ENCODE results near the gene PCDHGB2.
"Not testable (repeated sequence)": the region's sequence is repeated elsewhere in the genome, so short reads cannot be mapped to it uniquely, and the experiment has no call there.

Gene PCDHGB2

GRCh38 chr5:141359790-141360426 lies at the start of gene PCDHGB2:
TSS of gene PCDHGB2 (plus strand) at chr5:141359994. CDS start at chr5:141360136, 142 bp downstream.
- no peak for DNase-seq

- no peak for DNase-seq
Measured at GRCh38 chr5:141313711-141314110, 46.1 kb upstream of the PCDHGB2 start.

- not testable (repeated sequence) for DNase-seq
Measured at GRCh38 chr5:141316963-141317362, 42.8 kb upstream of the PCDHGB2 start.

DNA sequence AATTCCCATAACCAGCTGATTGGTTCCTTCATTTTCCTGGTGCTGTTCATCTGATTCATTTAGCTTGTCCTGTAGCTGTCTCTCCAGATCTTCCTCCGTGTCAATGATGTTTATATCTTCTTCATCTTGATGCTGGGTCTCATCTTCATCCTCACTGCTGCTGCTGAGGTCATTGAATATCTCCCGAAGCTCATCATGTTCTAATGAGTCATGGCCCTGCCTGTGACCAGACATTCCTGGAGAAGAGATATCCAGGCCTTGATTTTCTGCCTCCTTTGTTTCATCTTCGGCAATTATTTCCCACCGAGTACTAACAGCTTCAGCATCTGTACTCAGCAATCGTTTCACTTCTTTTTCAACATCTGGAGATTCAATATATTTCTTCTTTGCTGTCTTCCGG lies 40.6 kb upstream of the PCDHGB2 start:
- no peak for DNase-seq

- DNase-seq = no peak
Measured at GRCh38 chr5:141319699-141320098, 40.1 kb upstream of the PCDHGB2 start.

GRCh38 chr5:141320225-141321169 lies 39.3 kb upstream of the PCDHGB2 start, which contains the start of gene TAF7:
TSS of gene TAF7 (minus strand) at chr5:141320784. CDS start at chr5:141320044, 740 bp downstream.
- peak in 54 of 56 donors; percentile 48 to 92 (median 80) for DNase-seq

DNA sequence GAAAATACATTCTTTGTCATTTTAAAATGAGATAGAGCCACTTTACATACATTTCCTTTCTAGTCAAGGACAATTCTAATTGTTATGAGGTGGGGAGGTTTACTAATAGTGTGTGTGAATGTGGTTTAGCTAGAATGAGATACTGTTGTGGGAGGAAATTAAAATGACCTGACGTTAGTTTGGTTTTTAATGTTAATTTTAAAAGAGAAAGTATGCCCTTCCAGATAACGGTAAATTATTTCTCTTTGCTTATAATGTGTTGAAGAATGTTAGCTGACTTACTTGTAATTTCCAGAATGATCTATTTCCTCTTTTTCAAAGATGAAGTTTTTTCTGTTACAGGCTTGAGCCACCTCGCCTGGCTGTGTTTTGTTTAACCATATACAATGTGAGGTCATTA lies 37.5 kb upstream of the PCDHGB2 start:
- DNase-seq = no peak

GRCh38 chr5:141326088-141326854 lies 33.5 kb upstream of the PCDHGB2 start:
- peak in 49 of 56 donors; percentile 4 to 78 (median 37) for DNase-seq

- DNase-seq = no peak
Measured at GRCh38 chr5:141328231-141328630, 31.6 kb upstream of the PCDHGB2 start.

DNA sequence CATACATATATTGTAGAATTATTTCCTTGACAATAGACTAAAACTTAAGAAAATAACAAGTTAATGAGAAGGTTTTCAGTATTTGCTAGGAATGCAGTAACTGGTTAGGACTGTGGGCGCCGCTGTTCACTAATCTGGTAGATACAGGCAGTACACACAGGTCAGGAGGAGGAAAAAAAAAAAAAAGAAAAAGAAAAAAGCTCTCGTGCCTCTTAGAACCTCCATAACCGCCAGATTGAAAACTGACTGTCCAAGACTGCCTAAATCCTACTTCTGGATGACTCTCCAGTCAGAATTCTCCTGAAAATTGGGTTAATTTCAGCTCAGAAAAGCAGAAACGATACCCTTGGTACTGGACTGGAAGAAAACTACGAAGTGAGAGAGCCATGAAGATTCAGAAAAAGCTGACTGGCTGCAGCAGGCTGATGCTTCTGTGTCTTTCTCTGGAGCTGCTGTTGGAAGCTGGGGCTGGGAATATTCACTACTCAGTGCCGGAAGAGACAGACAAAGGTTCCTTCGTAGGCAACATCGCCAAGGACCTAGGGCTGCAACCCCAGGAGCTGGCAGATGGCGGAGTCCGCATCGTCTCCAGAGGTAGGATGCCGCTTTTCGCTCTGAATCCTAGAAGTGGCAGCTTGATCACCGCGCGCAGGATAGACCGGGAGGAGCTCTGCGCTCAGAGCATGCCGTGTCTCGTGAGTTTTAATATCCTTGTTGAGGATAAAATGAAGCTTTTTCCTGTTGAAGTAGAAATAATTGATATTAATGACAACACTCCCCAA lies 29.3 kb upstream of the PCDHGB2 start, which contains the start of gene PCDHGA1:
PCDHGA1 (plus strand) TSS at position 216 of the 782 bp plus-strand sequence.
- DNase-seq = no peak

DNA sequence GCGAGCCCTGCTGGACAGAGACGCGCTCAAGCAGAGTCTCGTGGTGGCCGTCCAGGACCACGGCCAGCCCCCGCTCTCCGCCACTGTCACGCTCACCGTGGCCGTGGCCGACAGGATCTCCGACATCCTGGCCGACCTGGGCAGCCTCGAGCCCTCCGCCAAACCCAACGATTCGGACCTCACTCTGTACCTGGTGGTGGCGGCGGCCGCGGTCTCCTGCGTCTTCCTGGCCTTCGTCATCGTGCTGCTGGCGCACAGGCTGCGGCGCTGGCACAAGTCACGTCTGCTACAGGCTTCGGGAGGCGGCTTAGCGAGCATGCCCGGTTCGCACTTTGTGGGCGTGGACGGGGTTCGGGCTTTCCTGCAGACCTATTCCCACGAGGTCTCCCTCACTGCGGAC lies 27.2 kb upstream of the PCDHGB2 start:
- not testable (repeated sequence) for DNase-seq

GRCh38 chr5:141338538-141339306 lies 21.1 kb upstream of the PCDHGB2 start, which contains the start of gene PCDHGA2:
TSS of gene PCDHGA2 (plus strand) at chr5:141338760.
- DNase-seq = no peak

GRCh38 chr5:141340781-141341354 lies 18.9 kb upstream of the PCDHGB2 start:
- not testable (repeated sequence) for DNase-seq

GRCh38 chr5:141342773-141343172 lies 17.0 kb upstream of the PCDHGB2 start:
- DNase-seq = no peak

DNA sequence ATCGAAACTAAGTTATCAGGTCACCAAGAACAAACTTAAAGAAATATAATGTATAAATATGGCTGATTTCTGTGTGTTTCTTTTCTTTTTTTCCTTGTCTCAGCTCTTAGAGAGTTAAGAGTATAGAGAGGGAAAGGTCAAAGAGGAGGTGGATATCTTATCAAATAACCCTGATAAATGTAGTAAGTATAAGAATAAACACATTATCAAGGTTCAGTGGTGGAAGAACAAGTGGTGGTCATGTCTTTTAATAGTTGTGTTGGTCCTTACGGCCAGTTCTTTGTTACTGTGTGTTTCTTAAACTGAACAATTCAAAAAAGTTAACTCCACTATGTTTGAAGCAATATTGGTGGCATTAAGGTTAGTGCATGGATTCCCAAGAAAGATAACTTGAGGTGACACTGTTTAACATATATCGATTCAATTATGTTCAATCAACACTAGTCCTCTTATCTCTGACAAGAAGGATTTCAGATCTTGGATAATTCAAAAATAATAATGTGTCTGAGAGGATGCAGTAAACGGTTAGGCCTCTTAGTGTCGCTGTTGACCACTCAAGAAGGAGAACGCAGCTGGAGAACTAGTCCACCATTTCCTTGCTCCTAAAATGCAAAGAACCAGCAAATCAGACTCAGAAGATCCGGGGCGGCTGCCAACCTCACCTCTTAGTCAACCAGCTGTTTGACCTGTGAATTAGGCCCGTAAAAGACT lies 16.4 kb upstream of the PCDHGB2 start, which contains the start of gene PCDHGA3:
PCDHGA3 (plus strand) TSS at position 588 of the 711 bp plus-strand sequence. CDS start 205 bp downstream, outside the sequence.
- DNase-seq = no peak

- DNase-seq = no peak
Measured at GRCh38 chr5:141343953-141344463, 15.8 kb upstream of the PCDHGB2 start.

- DNase-seq = no peak
Measured at GRCh38 chr5:141345327-141345726, 14.5 kb upstream of the PCDHGB2 start.

- not testable (repeated sequence) for DNase-seq
Measured at GRCh38 chr5:141346017-141346416, 13.8 kb upstream of the PCDHGB2 start.
